ENCODE data around the gene ZNF862. TPM values are rescaled to one million over a fixed set of nuclear protein-coding genes. Genes with fewer than 3 reads are reported as not detected.

The ZNF862 gene
- total and polyA plus RNA-seq, 10 of the 15 experiments (the other 5 are each of a cell fraction or from before 2014, with no cell fraction given), result 0.49 to 7.7 (median 3.5) TPM

- POLR2A ChIA-PET, result no interaction called here
- FAIRE-seq (no peak), DNase-seq (ENCODE audit: low read depth, low spot score) (no peak), ATAC-seq (no peak)
- H2AFZ ChIP-seq (ENCODE audit: control insufficient read depth, low read depth, low read length), result no peak overlapping the region
- no peaks in the 10 kb centered on the region for H3K9me3 ChIP-seq (replicated peaks; ENCODE audit: control insufficient read depth, insufficient read depth, low read length)
- RAD21 ChIA-PET (ENCODE audit: unreplicated experiment), result no interaction called here
- H3K4me3 ChIP-seq, result no peak overlapping the region
- no TSS peak for BruUV-seq (replicated peaks)
- H3K27ac ChIP-seq (ENCODE audit: control insufficient read depth, insufficient read depth), result no peak overlapping the region
- H3K4me2 ChIP-seq (ENCODE audit: control insufficient read depth, insufficient read depth), result no peak overlapping the region
- no peak overlapping the region for H3K9ac ChIP-seq (ENCODE audit: control insufficient read depth, insufficient read depth, low read length)
- no peaks in the 10 kb centered on the region for H3K79me2 ChIP-seq (ENCODE audit: control insufficient read depth, insufficient read depth, low read length)
- no peaks in the 10 kb centered on the region for H4K20me1 ChIP-seq (ENCODE audit: control insufficient read depth, insufficient read depth)
- SMC1A ChIA-PET (ENCODE audit: uncharacterized antibody, unreplicated experiment), result no interaction called here
- no peaks in the 10 kb centered on the region for H3K4me1 ChIP-seq (ENCODE audit: control insufficient read depth, insufficient read depth, low read length)
- in situ Hi-C loops (cut with MboI) (no loop called here), intact Hi-C loops (cut with micrococcal nuclease; ENCODE audit: unreplicated experiment) (no loop called here)
- WGBS (ENCODE audit: insufficient coverage, insufficient replicate concordance, low lambda C conversion rate, missing lambda C conversion rate), result 46% methylated on average over 14 of the region's 14 CpGs
- CTCF ChIA-PET, result interaction anchor here (0.9 kb wide), 1 partner anchor 128 kb away, joined by 3 read pairs; no protein-coding TSS in a partner anchor
- peaks cover 0 to 1% of the 10 kb centered on the region in 2 experiments; a peak in 2 of 4 replicates for H3K27me3 ChIP-seq (replicated peaks in 1 of 2; ENCODE audit: control insufficient read depth in 2 of 2, insufficient read depth in 2 of 2, low read length in 1 of 2)
- no peaks in the 10 kb centered on the region for H3K36me3 ChIP-seq (ENCODE audit: control insufficient read depth in 2 of 2, insufficient read depth in 2 of 2, low read length in 1 of 2)
- TF ChIP-seq USF2 (IDR thresholded peaks at IDR 0.05; ENCODE audit: borderline replicate concordance, low read depth, low read length), result no peak
- TF ChIP-seq RAD51 (IDR thresholded peaks at IDR 0.05), result no peak
- TF ChIP-seq BCL3 (IDR thresholded peaks at IDR 0.05; ENCODE audit: borderline replicate concordance, insufficient read depth, low read depth, low read length, poor library complexity, severe bottlenecking), result no peak
- no peak for TF ChIP-seq PKNOX1 (IDR thresholded peaks at IDR 0.05)
- TF ChIP-seq CREM (IDR thresholded peaks at IDR 0.05; ENCODE audit: low read depth), result no peak
- no peak for TF ChIP-seq ZNF622 (IDR thresholded peaks at IDR 0.05)
- no peak for TF ChIP-seq ZNF592 (IDR thresholded peaks at IDR 0.05)
- no peak for TF ChIP-seq RUNX3 (IDR thresholded peaks at IDR 0.05; ENCODE audit: low read length)
- TF ChIP-seq NR2F1 (conservative IDR thresholded peaks at IDR 0.05), result no peak
- no peak for TF ChIP-seq EGR1 (IDR thresholded peaks at IDR 0.05; ENCODE audit: borderline replicate concordance in 1 of 2, low read depth in 2 of 2, low read length in 2 of 2)
- TF ChIP-seq ZNF217 (IDR thresholded peaks at IDR 0.05), result no peak
- no peak for TF ChIP-seq IRF4 (IDR thresholded peaks at IDR 0.05; ENCODE audit: low read depth, low read length)
- no peak for TF ChIP-seq CBX3 (IDR thresholded peaks at IDR 0.05; ENCODE audit: borderline replicate concordance, low read depth)
- no peak for TF ChIP-seq RELA (IDR thresholded peaks at IDR 0.05; ENCODE audit: borderline replicate concordance, partially characterized antibody)
Observed at GRCh38 chr7:149790754-149791360, 47.3 kb upstream of the ZNF862 start.

All from GM12878 (cell line).